IPS-20b (cell line): Measurements from ENCODE around the gene TMCO4.
"Not testable (repeated sequence)": the region's sequence is repeated elsewhere in the genome, so short reads cannot be mapped to it uniquely, and the experiment has no call there.

Experiments used
- H3K27ac ChIP-seq: one replicate; pipeline ENCODE4 v1.5.1; 2013; ENCODE audit warnings: low read length
- H3K27me3 ChIP-seq: 2 replicates; pipeline ENCODE4 v1.6.1; 2013; ENCODE audit warnings: mild to moderate bottlenecking, low read length, inconsistent platforms; ENCODE audit not compliant: insufficient read depth
- H3K36me3 ChIP-seq: 2 replicates; pipeline ENCODE4 v1.6.1; 2013; ENCODE audit warnings: low read depth, mild to moderate bottlenecking, inconsistent platforms, low read length, moderate library complexity; ENCODE audit not compliant: insufficient read depth
- H3K4me1 ChIP-seq: 2 replicates; pipeline ENCODE4 v1.6.1; 2013; ENCODE audit warnings: mild to moderate bottlenecking, control low read depth, inconsistent platforms, low read length, moderate library complexity; ENCODE audit not compliant: insufficient read depth
- H3K4me3 ChIP-seq: 2 replicates; pipeline ENCODE4 v1.5.1; 2013; ENCODE audit warnings: mild to moderate bottlenecking, low read length, inconsistent platforms
- H3K9ac ChIP-seq: 2 replicates; pipeline ENCODE4 v1.6.1; 2013; ENCODE audit warnings: low read depth, mild to moderate bottlenecking, inconsistent platforms, low read length, moderate library complexity
- H3K9me3 ChIP-seq: 2 replicates; pipeline ENCODE4 v1.6.1; 2013; ENCODE audit warnings: mild to moderate bottlenecking, low read depth, low read length, inconsistent platforms; ENCODE audit not compliant: insufficient read depth

Gene TMCO4

DNA sequence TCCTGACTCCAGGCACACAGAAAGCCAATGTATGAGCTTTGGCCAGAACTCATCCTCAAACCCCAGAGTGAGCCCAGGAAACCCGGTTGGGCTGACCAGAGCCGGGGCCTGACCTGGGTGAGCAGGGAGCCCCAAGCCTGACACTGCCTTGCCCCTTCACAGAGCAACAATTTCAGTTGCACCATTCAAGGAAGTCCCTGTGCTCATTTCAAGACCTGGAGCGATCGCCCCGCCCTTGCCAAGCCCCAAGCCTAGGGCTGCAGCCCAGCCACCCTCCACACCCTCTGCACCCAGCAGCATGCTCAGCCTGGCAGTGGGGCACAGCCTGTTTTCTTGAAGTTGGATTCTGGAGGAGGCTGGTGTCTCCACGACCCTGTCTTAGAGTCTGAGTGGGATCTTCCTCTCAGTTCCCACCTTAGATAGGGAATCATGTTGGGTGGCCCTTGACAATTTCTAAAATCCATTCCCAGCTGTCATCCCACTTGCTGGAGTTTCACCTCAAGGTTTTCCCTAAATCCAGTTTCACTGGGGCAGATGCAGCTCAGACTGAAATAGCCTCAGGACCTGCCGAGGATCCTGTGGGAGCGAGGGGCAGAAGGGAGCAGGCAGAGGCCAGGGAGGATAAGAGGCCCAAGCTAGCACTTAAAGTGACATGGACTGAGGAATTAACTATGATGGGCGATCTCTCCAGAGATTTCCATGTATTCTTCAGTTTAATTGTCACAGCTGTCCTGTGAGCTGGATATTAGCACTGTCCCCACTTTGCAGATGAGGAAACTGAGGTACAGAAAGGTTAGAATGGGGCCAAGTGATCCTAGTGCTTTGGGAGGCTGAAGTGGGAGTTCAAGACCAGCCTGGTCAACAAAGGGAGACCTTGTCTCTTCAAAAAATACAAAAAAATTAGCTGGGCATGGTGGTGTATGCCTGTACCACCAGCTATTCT is 153.1 kb downstream of the TMCO4 start:
- Histone ChIP-seq H3K27me3 (peaks cover 57% of the 10 kb centered on the region), H3K4me3 (no peak overlapping the region), H3K9ac (no peak overlapping the region), H3K36me3 (no peaks in the 10 kb centered on the region), H3K9me3 (no peaks in the 10 kb centered on the region), H3K27ac (no peak overlapping the region), H3K4me1 (no peaks in the 10 kb centered on the region; the same call in 1 of the 2 replicates)

DNA sequence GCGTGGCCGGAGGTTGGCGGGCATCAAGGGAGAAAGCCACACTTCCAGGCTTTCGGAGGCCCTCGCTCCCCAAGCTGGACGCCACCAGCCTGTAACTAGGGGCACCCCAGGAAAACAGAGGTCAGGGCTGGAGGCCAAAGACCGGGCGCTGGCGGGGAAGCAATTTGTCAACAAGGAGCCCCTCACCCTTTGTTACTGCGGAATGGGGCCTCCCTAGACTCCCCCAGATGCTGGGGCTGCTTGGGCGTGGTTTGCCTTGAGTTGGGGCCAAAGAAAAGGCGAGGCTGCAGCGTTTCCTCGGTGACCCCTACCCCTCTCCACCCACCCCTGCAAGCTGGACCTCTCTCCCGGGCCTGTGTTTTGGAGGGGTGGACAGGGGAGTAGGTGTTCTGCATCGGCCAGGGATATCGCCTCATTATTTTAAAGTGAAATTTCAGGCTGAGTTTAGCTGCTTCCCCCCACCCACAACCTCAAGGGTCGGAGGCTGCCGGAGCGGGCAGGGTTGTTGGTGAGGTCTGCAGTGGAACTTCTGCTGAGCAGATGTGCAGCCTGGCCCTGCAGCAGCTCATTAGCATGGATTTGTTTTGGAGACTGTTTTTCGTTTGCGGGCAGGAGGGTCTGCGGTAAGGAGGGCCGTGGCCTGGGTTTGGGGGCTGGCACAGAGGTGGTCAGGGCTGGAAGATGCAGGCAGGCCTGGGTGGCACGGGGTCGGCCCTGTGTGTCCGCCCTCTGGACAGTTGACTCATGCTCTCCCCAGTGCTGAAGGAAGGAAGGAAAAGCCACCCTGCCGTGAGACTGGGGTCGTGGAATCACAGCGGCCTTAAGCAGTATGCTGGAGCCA is 154.1 kb downstream of the TMCO4 start:
- Histone ChIP-seq H3K9me3 (no peaks in the 10 kb centered on the region), H3K4me1 (no peaks in the 10 kb centered on the region; the same call in 1 of the 2 replicates), H3K27me3 (peaks cover 66% of the 10 kb centered on the region), H3K27ac (no peak overlapping the region), H3K9ac (no peak overlapping the region), H3K36me3 (no peaks in the 10 kb centered on the region), H3K4me3 (peak overlapping the region; percentile 80; the same call in 1 of the 2 replicates)

DNA sequence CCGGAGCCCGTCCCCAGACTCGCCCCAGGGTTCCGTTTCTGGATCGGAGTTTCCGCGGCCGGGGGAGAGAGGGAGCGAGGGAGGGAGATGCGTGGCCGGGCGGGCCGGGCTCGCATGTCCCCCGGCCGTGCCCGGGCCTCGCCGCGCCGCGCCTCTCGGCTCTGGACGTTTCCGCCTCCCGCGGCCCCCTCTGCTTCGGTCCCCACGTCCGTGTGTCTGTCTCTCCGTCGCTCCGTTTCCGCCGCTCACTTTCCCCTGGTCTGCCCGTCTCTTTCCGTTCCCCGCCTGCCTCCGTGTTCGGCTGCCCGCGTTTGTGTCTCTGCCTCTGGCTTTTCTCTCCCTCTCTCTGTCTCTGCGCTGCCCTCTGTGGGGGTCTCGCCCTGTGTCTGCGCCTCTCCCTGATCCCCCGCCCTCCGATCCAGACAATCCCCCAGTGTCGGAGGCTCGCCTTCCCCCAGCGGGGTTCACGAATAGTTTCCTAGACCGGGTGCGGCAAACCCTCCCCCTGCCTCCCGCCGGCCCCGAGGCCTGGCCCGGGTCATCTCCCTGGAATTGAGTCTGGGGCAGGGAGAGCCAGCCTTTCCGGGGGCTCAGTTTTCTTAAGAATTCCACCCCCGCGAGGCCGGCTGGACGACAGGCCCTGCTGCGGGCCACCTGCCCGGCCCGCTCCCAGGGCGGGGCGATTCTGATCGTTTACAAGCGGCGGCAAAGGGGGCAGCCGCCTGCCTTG is 154.9 kb downstream of the TMCO4 start:
- Histone ChIP-seq H3K27me3 (peaks cover 66% of the 10 kb centered on the region), H3K9ac (peak overlapping the region; percentile 70; the same call in 1 of the 2 replicates), H3K9me3 (no peaks in the 10 kb centered on the region), H3K4me1 (peaks cover 5% of the 10 kb centered on the region; the same call in 1 of the 2 replicates), H3K36me3 (no peaks in the 10 kb centered on the region), H3K4me3 (peak overlapping the region; percentile 80), H3K27ac (no peak overlapping the region)

DNA sequence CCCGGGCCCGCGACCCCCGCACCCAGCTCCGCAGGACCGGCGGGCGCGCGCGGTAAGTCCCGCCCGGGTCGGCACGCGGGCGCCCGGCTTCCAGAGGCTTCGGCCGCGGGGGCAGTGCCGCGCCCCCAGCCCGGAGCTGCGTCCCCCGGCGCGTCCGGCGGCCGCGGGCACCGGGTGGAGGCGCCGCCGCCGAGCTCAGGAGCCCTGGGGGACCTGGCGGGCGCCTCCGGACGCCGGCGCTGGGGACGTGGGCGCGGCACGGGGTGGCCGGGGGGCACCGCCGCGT is 155.4 kb downstream of the TMCO4 start:
- no peak overlapping the region for H3K9ac ChIP-seq
- H3K4me3 ChIP-seq: peak overlapping the region; percentile 80; the same call in 1 of the 2 replicates
- no peaks in the 10 kb centered on the region for H3K36me3 ChIP-seq
- H3K27ac ChIP-seq: no peak overlapping the region
- H3K27me3 ChIP-seq: peaks cover 66% of the 10 kb centered on the region
- H3K4me1 ChIP-seq: peaks cover 5% of the 10 kb centered on the region; the same call in 1 of the 2 replicates
- no peaks in the 10 kb centered on the region for H3K9me3 ChIP-seq

DNA sequence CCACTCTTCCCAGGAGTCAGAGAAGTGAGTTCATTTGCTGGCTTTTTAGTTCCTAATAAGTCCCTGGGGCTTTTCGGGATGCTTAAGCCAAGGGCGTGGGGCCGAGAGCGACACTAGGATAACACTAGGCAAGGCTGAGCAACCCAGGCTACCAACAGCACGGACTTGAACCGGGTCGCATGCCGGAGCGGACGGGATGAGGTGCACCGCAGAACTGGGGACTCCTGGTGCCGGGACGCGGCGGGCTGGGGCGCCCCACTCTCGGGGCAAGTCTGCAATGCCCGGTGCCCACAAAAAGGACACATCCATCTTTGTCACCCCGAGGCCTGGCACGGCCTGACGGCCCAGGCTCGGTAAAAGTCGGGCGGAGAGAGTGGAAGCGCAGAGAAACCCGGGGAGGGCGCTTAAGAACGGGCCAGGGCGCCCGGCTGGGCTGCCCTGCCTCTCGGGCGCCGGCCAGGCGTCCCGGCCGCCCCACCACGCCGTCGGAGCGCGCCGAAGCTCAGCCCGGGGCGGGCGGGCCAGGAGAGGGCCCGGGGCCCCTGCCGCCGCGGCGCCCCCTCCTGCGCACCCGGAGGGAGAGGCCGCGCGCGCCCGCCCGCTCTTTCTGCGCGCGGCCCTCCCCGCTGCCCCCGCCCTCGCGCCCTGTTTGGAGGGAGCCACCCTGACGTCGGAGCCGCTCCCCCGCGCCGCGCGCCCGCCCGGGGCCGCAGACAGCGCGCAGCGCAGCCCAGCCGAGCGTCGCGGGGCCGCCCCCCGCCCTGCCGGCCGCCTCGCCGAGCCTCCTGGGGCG is 155.9 kb downstream of the TMCO4 start, which contains the start of gene NBL1:
Gene NBL1 (plus strand): TSS at position 710 of the 793 bp plus-strand sequence. CDS start 10,720 bp downstream, outside the sequence.
- H3K9me3 ChIP-seq: no peaks in the 10 kb centered on the region
- H3K27me3 ChIP-seq: peaks cover 66% of the 10 kb centered on the region
- H3K9ac ChIP-seq: peak within 1 kb of the TSS; percentile 70; the same call in 1 of the 2 replicates
- H3K4me1 ChIP-seq: peaks cover 5% of the 10 kb centered on the region; the same call in 1 of the 2 replicates
- H3K4me3 ChIP-seq: peak within 1 kb of the TSS; percentile 80
- no peak within 1 kb of the TSS for H3K27ac ChIP-seq
- no peaks in the 10 kb centered on the region for H3K36me3 ChIP-seq

DNA sequence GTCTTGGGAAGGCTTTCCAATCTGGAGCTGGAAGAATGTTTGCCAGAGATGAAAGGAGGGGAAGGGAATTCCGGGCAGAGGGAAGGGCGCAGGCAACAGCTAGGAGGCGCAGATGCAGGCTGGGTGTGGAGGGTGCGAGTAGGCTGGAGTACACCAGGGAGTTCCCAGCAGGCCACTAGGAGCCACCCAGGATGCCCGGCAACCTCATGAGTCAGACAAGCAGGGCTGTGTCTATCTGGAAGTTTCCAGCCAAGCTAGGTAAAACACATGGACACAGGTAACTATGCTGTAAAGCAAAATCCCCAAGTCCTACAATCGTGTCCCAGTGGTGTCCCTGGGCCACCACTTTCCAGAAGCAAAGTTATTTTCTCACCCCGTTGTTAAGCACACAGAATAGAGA is 156.6 kb downstream of the TMCO4 start:
- H3K4me1 ChIP-seq: peaks cover 5% of the 10 kb centered on the region; the same call in 1 of the 2 replicates
- peak overlapping the region; percentile 53; the same call in 1 of the 2 replicates for H3K4me3 ChIP-seq
- no peaks in the 10 kb centered on the region for H3K36me3 ChIP-seq
- no peak overlapping the region for H3K9ac ChIP-seq
- H3K27ac ChIP-seq: no peak overlapping the region
- no peaks in the 10 kb centered on the region for H3K9me3 ChIP-seq
- peaks cover 66% of the 10 kb centered on the region for H3K27me3 ChIP-seq

DNA sequence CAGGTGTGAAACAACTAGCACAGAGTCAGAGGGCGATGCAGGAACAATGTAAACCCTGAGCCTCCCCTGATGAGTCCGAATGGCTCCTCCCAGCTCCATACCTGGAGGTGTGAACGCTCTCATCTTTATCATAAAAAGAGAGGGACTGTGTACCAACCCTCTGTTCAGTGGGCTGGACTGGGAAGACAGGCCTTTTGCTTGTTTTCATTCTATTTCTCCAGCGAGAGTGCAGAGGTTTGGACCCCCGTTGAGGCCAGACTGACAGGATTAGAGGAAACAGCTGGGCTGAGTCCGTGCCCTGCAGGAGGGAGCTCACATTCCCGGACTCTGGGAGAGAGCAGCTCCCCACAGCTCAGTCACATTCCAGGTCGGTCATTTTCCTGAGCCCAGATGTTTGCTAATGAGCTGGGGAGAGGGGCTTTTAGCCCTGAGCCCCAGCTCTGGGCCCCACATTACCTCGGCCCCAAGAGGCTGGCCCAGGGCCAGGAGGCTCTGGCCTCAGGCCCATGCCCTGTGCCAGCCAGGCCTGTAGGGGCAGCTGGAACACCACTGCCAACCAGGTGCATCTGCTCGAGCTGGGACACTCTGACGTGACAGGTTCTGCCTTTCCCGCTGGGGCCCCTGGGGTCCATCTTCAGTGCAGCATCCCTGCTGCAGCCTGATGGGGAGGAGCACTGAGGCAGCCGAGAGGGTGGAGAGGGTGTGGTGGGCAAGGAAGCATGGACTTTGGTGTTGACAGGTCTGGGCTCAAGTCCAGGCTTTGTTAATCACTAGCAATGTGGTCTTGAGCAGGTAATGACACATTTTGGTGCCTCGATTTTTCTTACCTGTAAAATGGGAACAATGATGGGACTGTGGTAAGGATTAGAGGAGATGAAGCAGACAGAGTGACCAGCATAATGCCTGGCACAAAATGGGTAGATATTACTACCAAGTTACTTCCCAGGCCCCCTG is 159.1 kb downstream of the TMCO4 start:
- Histone ChIP-seq H3K27ac (no peak overlapping the region), H3K4me1 (peaks cover 5% of the 10 kb centered on the region; the same call in 1 of the 2 replicates), H3K4me3 (no peak overlapping the region), H3K36me3 (no peaks in the 10 kb centered on the region), H3K9ac (no peak overlapping the region), H3K9me3 (no peaks in the 10 kb centered on the region), H3K27me3 (peaks cover 45% of the 10 kb centered on the region)

DNA sequence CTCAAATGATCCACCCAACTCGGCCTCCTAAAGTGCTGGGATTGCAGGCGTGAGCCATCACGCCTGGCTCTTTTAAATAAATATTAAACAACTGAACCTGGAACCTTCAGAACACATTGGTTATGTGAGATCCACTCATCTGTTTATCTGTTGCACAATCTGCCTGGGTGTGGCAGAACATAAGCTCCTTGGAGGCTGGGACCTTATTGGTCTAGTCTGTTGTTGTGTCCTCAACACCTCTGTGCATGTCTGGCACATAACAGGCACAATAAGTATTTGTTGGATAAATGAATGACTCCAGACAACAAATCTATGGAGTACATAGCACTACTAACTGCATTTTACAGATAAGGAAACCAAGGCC is 159.7 kb downstream of the TMCO4 start:
- H3K27ac ChIP-seq: no peak overlapping the region
- H3K9me3 ChIP-seq: no peaks in the 10 kb centered on the region
- H3K36me3 ChIP-seq: no peaks in the 10 kb centered on the region
- no peak overlapping the region for H3K9ac ChIP-seq
- 0 out of 2 replicates have a peak, but pooled peaks cover 5% of the 10 kb centered on the region for H3K4me1 ChIP-seq
- H3K27me3 ChIP-seq: peaks cover 38% of the 10 kb centered on the region
- no peak overlapping the region for H3K4me3 ChIP-seq

DNA sequence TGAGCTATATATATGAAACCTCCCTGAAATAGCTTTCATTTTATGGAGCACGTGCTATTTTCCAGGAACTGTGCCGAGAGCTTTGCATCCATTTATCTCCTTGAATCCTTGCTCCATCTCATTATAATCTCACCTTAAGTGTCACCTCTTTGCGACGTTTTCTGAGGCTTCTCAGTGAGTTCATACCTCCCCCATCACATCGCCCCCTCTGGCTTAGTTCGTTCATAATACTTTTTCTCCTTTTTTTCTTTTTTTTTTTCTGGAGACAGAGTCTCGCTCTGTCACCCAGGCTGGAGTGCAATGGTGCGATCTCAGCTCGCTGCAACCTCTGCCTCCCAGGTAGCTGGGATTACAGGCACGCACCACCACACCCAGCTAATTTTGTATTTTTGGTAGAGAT is 160.5 kb downstream of the TMCO4 start:
- H3K27me3 ChIP-seq: peaks cover 33% of the 10 kb centered on the region
- H3K4me3 ChIP-seq, H3K27ac ChIP-seq, H3K36me3 ChIP-seq, H3K9ac ChIP-seq, H3K9me3 ChIP-seq, H3K4me1 ChIP-seq: not testable (repeated sequence)

DNA sequence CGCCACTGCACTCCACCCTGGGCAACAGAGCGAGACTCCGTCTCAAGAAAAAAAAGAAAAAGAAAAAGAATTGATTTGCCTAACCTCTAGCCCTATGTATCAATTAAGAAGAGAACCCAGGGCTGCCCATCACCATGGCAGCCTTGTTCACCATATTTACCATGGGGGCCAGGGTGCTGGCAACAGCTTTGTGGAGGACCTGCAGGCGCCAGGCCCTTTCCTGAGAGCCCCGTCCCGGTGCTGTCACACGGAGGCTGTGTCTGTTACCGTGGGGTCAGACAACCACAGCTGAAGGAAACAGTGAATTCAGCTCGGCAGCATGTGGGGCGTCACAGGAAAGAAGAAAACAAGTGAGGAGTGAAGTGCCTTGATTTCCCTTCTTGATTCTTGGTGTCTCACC is 162.1 kb downstream of the TMCO4 start:
- Histone ChIP-seq H3K4me3 (no peak overlapping the region), H3K9ac (no peak overlapping the region), H3K27me3 (peaks cover 19% of the 10 kb centered on the region), H3K4me1 (0 out of 2 replicates have a peak, but pooled peaks cover 5% of the 10 kb centered on the region), H3K27ac (no peak overlapping the region), H3K9me3 (no peaks in the 10 kb centered on the region), H3K36me3 (no peaks in the 10 kb centered on the region)
